Stimulated activated CD8-positive, alpha-beta memory T cell treated with anti-CD3 and anti-CD28 coated beads, Interleukin-7, amount 100 ng/mL, for 24 hours (primary cell): ENCODE measurements around the gene UBE2M.

Experiments used
- DNase-seq: peaks from one replicate; pipeline ENCODE4 v3.0.0-alpha.2; 2020; ENCODE audit warnings: low read depth

Gene UBE2M

GRCh38 chr19:58570770-58571574 is 12.6 kb upstream of the UBE2M start:
- DNase-seq, result no peak

- no peak for DNase-seq
These were observed 11.7 kb upstream of the UBE2M start for GRCh38 chr19:58569943-58570670.

GRCh38 chr19:58569191-58569942 is 11.0 kb upstream of the UBE2M start:
- no peak for DNase-seq

GRCh38 chr19:58568453-58569130 is 10.2 kb upstream of the UBE2M start:
- no peak for DNase-seq

- no peak for DNase-seq
These were observed 8.6 kb upstream of the UBE2M start for GRCh38 chr19:58566989-58567388.

- no peak for DNase-seq
These were observed 5.4 kb upstream of the UBE2M start for GRCh38 chr19:58563823-58564222.

GRCh38 chr19:58563034-58563573 is 4.7 kb upstream of the UBE2M start:
- DNase-seq, result no peak

DNA sequence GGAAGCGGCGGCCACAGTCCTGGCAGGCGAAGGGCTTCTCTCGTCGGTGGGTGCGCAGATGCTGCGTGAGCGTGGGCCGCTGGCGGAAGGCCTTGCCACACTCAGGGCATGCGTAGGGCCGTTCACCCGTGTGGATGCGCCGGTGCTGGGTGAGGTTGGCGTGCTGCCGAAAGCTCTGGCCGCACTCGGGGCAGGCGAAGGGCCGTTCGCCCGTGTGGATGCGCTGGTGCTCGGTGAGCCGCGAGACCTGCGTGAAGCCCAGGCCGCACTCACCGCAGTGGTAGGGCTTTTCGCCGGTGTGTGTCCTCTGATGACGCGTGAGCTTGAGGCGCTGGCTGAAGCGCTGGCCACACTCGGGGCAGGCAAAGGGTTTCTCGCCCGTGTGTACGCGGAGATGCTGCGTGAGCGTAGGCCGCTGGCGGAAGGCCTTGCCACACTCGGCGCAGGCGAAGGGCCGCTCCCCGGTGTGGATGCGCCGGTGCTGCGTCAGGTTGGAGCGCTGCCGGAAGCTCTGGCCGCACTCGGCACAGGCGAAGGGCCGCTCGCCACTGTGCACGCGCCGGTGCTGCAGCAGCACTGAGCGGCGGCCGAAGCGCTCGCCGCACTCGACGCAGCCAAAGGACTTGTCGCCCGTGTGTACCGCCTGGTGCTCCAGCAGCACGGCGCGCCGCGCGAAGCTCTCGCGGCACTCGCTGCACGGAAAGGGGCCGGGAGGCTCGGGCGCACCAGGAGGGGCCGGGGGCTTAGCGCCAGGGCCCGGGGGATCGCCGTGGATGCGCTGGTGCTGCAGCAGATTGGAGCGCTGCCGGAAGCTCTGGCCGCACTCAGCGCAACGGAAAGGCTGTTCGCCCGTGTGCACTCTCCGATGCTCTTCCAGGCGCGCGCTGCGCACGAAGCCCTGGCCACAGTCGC is 4.0 kb upstream of the UBE2M start:
- DNase-seq, result no peak

DNA sequence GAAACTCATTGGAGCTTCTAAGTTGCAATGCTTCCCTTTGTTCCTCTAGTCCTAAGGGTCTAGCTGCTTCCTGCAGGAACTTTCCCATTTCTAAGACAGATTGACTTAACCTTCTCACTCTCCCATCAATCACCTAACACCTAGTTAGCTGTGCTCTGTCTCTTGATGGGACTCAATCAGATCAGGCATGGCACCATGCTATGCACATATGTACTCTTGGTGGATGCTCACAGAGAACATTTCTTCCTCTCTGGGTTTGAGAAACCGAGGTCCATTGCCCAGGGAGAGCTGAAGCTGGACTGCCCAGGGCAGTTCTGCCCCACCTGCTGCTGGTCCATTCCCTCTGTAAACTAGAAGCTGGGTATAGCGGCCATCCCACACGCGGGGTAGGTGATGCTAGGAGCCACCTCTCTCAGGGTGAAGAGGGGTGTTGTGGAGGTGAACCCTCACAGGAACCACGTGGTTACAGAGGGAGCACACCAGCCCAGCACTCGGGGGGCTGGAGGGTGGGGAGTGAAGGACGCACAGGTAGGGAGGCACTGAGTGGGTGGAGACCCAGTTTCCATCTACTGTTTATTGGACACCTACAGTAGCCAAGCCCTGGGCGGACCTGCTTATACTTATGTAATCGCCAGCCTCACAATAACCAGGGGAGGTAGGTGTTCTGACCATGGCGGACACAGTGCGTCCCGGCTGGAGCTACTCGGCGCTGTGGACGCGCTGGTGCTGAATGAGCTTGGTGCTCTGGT is 3.1 kb upstream of the UBE2M start:
- DNase-seq, result no peak

DNA sequence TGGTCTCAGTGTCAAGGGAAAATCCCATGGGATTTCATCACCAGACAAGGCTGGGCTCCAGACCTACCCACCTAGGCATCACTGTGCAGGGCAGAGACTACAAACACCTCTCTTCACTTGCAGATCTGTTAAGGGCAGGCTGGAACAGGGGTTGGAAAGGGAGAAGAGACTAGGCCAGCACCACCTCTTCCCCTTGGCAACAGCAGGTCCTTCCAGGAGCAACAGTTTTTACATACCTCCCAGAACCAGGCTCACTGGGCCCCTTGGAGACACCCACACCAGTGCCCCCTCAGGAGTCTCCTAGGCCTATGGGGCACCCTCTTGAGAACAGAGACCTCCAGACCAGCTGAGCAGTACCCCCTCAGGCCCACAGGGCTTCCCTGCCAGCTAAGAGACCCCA is 2.5 kb upstream of the UBE2M start:
- DNase-seq, result no peak

DNA sequence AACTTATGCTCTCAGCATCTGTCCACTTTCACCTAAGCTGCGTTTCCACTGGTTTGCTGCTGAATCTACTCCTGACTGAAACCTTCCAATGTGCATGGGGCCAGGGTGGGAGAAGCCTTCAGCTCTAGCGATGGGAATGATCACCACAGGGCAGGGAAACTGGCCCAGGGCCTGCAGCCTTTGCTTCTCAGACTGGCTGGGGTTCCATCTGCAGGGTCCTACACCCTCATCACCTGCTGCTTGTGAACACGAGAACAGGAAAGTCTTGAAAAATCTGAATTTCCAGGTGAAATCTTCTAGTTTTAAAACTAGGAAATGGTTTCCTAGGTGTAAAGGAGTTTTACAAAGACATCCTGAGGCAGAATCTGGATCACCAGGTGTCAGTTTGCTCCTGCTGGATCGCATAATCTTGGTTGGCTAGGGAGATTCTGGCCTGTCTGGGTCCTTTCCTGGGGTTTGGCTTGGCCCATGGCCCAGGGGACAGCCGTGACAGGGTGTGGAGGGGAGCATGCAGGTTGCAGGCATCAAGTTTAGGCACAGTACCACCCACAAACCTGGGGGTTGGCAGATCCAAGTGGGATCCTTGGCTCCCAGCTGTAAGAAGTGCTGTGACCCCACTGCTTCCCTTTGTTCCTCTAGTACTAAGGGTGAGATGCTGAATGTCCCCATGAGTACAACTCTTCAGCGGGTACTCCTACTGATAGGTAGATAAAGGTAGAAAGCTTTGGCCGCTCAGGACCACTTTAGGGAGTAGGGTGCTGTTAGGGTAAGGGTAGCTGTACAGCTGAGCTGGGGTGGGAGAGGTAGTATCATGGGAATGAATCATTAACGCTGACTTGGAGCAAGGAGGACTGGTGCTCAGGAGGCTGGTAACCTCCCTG is 1.8 kb upstream of the UBE2M start:
- no peak for DNase-seq

- peak; percentile 72 for DNase-seq
These were observed 1.0 kb upstream of the UBE2M start for GRCh38 chr19:58559275-58560006.

- peak; percentile 99 for DNase-seq
These were observed 338 bp upstream of the UBE2M start for GRCh38 chr19:58558623-58559274.

DNA sequence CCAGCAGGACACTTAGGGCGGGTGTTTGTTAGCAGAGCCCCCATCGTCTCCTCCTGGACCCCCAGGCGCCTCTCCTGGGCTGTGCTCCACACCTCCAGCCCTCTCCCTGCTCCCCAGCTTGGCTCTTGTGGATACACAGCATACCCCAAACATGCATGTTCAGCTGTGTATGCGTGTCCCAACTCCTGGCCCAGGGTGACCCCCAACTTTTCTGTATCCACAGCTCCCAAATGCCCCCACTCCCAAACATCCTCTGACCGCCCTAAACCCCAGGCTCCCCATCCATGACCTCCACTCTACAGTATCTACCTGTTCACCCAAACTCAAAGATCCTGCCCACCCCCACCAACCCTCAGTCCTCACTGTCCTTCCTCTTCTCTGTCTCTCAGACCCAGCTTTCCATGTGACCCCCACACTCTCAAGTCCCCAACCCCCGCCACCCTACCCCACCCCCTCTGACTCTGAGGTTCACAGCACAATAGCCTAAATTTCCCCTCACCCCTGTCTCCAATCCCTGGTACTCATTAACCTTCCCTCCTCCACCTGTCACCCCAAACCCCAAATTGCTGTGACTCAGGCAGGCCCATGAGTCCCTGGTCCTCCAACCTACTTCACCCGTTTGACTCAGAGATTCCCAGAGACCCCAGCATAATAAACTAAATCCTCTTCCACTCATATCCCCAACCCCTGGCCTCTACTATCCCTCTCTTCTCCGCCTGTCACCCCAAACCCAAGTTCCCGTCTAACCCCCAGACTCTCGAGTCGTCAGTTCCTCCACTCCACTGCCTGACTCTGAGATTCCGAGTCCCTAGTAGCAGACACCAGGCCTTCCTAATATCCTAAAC is 968 bp downstream of the UBE2M start:
- no peak for DNase-seq

DNA sequence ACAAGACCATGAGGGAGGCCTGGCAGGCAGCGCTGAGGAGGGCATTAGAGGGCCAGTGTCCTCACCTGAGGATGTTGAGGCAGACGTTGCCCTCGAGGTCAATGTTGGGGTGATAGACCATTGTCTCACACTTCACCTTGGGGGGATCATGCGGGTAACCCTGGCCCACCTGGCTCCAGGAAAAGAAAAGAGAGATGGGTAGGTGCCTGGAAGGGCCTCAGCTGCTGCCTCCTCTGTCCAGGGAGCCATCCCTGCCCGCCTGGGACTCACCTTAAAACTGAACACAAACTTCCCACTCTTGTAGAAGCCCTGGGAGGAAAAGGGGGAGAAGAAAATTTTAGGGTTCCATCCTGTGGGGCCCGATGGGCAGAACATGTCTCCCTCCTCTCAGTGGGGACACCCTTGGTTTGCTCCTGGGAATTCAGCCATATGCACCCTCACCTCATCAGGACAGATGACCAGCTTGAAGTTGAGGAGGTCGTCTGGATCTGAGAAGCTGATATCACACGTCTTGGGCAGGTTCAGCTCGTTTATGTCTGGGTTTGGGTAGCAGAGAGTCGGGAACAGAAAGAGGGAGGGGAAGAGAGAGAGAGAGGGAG is 1.7 kb downstream of the UBE2M start:
- no peak for DNase-seq

DNA sequence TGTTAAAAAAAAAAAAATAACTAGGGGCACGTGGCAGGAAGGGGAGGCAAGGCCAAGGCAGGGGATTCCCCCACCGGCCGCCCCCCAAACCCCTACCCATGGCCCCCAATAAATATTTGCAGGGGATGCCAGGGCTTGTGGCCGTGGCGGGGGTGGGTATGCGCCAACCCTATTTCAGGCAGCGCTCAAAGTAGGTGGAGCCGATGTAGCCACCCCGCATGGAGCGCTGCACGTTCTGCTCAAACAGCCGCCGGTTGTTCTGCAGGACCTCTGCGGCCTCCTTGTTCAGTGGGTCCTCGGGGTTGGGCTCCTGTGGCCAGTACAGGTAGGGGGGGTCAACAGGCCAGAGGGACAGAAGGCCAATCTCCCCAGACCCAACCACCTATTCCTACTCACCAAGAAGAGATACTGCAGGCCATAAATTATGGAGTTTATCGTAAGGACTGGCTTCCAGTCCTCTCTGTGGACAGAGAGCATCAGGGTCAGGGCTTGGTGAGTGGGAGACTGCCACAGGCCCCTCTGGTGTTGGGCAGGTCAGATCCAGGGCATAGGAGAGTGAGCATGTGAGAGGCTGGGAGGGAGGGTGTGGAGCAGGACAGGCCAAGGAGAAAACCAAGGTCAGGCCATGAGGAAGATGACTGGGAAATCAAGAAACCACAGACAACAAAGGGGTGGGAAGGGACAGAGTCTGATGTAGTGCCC is 2.3 kb downstream of the UBE2M start:
- DNase-seq, result no peak
